GM23338 (cell line): Measurements from ENCODE around the gene CTDP1. TPM values are rescaled to one million over a fixed set of nuclear protein-coding genes. Genes with fewer than 3 reads are reported as not detected.

Source experiments
- ATAC-seq: fragments of 200-7000 bp; cut with Tn5 transposase; 3 replicates; pipeline ENCODE4 v1.9.1; 2020
- DNase-seq: peaks from one replicate; pipeline ENCODE4 v3.0.0-alpha.2; 2015; ENCODE audit warnings: low spot score
- H2AFZ ChIP-seq: fragments of 200-600 bp; sonication (generic); 2 replicates; pipeline ENCODE4 v1.8.0; 2016; ENCODE audit warnings: antibody characterized with exemption, mild to moderate bottlenecking, moderate library complexity
- H3F3A ChIP-seq: fragments of 200-600 bp; sonication (generic); replicated peaks from 2 replicates; pipeline ENCODE4 v1.8.0; 2017; ENCODE audit warnings: antibody characterized with exemption, mixed run types, low read depth
- H3K27ac ChIP-seq: fragments of 200-600 bp; sonication (generic); 2 replicates; pipeline ENCODE4 v1.6.1; 2016; ENCODE audit warnings: low read depth
- H3K27me3 ChIP-seq: fragments of 200-600 bp; sonication (generic); 2 replicates; pipeline ENCODE4 v1.8.0; 2016; ENCODE audit warnings: mild to moderate bottlenecking, mixed run types, moderate library complexity; ENCODE audit not compliant: insufficient read depth
- H3K36me3 ChIP-seq: fragments of 200-600 bp; sonication (generic); 2 replicates; pipeline ENCODE4 v1.8.0; 2016; ENCODE audit warnings: mild to moderate bottlenecking; ENCODE audit not compliant: insufficient read depth
- H3K4me1 ChIP-seq: fragments of 200-600 bp; sonication (generic); 2 replicates; pipeline ENCODE4 v1.8.0; 2016; ENCODE audit warnings: mild to moderate bottlenecking, moderate library complexity; ENCODE audit not compliant: insufficient read depth
- H3K4me2 ChIP-seq: fragments of 200-600 bp; sonication (generic); 2 replicates; pipeline ENCODE4 v1.7.1; 2017; ENCODE audit warnings: mixed run types
- H3K4me3 ChIP-seq: fragments of 200-600 bp; sonication (generic); 2 replicates; pipeline ENCODE4 v1.6.1; 2016; ENCODE audit warnings: mixed run types
- H3K79me2 ChIP-seq: fragments of 200-600 bp; sonication (generic); replicated peaks from 2 replicates; pipeline ENCODE4 v1.8.0; 2017; ENCODE audit warnings: mild to moderate bottlenecking; ENCODE audit not compliant: insufficient read depth
- H3K9me2 ChIP-seq: fragments of 200-600 bp; sonication (generic); 2 replicates; pipeline ENCODE4 v1.8.0; 2017; ENCODE audit not compliant: insufficient read depth
- H4K20me1 ChIP-seq: fragments of 200-600 bp; sonication (generic); replicated peaks from 2 replicates; pipeline ENCODE4 v1.8.0; 2017; ENCODE audit warnings: mild to moderate bottlenecking; ENCODE audit not compliant: insufficient read depth
- H3K27ac Mint-ChIP-seq: 2 replicates; pipeline ENCODE4 v1.8.0; 2020; ENCODE audit warnings: inconsistent platforms, mild to moderate bottlenecking, moderate library complexity, mixed read lengths
- H3K27me3 Mint-ChIP-seq: 3 replicates; pipeline ENCODE4 v1.8.0; 2022; ENCODE audit warnings: low read depth, mild to moderate bottlenecking, moderate library complexity, mixed read lengths, inconsistent platforms; ENCODE audit not compliant: insufficient read depth, poor library complexity
- H3K36me3 Mint-ChIP-seq: 3 replicates; pipeline ENCODE4 v1.8.0; 2021; ENCODE audit warnings: low read depth, mild to moderate bottlenecking, inconsistent platforms, moderate library complexity, mixed read lengths
- H3K4me1 Mint-ChIP-seq: 3 replicates; pipeline ENCODE4 v1.8.0; 2020; ENCODE audit warnings: mild to moderate bottlenecking, inconsistent platforms, mixed read lengths
- H3K4me3 Mint-ChIP-seq: 3 replicates; pipeline ENCODE4 v1.8.0; 2021; ENCODE audit warnings: moderate library complexity, mild to moderate bottlenecking, inconsistent platforms, mixed read lengths
- H3K9me3 Mint-ChIP-seq: 3 replicates; pipeline ENCODE4 v1.8.0; 2020; ENCODE audit warnings: moderate library complexity, mild to moderate bottlenecking, inconsistent platforms, mixed read lengths
- CREB1 ChIP-seq: fragments of 250-450 bp; sonication (Bioruptor Pico); IDR thresholded peaks from 2 replicates; pipeline ENCODE4 v1.5.0; 2020; ENCODE audit warnings: low read depth, mild to moderate bottlenecking, moderate library complexity
- ETS1 ChIP-seq: IDR thresholded peaks from 2 replicates; pipeline ENCODE4 v1.6.1; 2016; ENCODE audit warnings: antibody characterized with exemption
- EZH2 ChIP-seq: fragments of 200-600 bp; sonication (generic); IDR thresholded peaks from one replicate; pipeline ENCODE4 v1.8.0; 2017; ENCODE audit warnings: antibody characterized with exemption, mild to moderate bottlenecking, low read depth; ENCODE audit not compliant: unreplicated experiment
- EZH2phosphoT487 ChIP-seq: fragments of 200-600 bp; sonication (generic); IDR thresholded peaks from one replicate; pipeline ENCODE4 v1.8.1; 2018; ENCODE audit warnings: antibody characterized with exemption; ENCODE audit not compliant: unreplicated experiment
- JUNB ChIP-seq: IDR thresholded peaks from one replicate; pipeline ENCODE4 v1.6.1; 2016; ENCODE audit warnings: antibody characterized with exemption; ENCODE audit not compliant: unreplicated experiment
- NANOG ChIP-seq: IDR thresholded peaks from 2 replicates; pipeline ENCODE4 v1.6.1; 2016; ENCODE audit warnings: antibody characterized with exemption, borderline replicate concordance
- POLR2AphosphoS5 ChIP-seq: IDR thresholded peaks from 2 replicates; pipeline ENCODE4 v1.6.1; 2016; ENCODE audit warnings: antibody characterized with exemption, low read depth
- REST ChIP-seq: IDR thresholded peaks from one replicate; pipeline ENCODE4 v1.6.1; 2018; ENCODE audit warnings: antibody characterized with exemption; ENCODE audit not compliant: unreplicated experiment
- STAT1 ChIP-seq: IDR thresholded peaks from one replicate; pipeline ENCODE4 v1.6.1; 2016; ENCODE audit warnings: antibody characterized with exemption; ENCODE audit not compliant: unreplicated experiment
- ZNF114 ChIP-seq: fragments of 250-450 bp; sonication (Bioruptor Pico); IDR thresholded peaks from 2 replicates; pipeline ENCODE4 v1.5.0; 2020; ENCODE audit warnings: mild to moderate bottlenecking, moderate library complexity
- ZNF331 ChIP-seq: fragments of 250-450 bp; sonication (Bioruptor Pico); IDR thresholded peaks from 2 replicates; pipeline ENCODE4 v1.5.0; 2020; ENCODE audit warnings: low read depth, mild to moderate bottlenecking, moderate library complexity
- ZNF462 ChIP-seq: fragments of 250-450 bp; sonication (Bioruptor Pico); IDR thresholded peaks from 2 replicates; pipeline ENCODE4 v1.5.0; 2020; ENCODE audit warnings: mild to moderate bottlenecking, moderate library complexity
- polyA plus RNA-seq: library from polyadenylated mRNA; unstranded; fragments of >200 nt; fragmentation: Nextera tagmentation; extraction: Ambion mirVana; gene quantifications from 2 replicates; pipeline ENCODE4 v1.2.1, GENCODE V29; 2016
- total RNA-seq: library from RNA; depleted of rRNA; stranded (reverse); fragments of >200 nt; shearing (Covaris generic); gene quantifications from 2 replicates; pipeline ENCODE4 v1.2.3, GENCODE V29; 2014

The CTDP1 gene
- total and polyA plus RNA-seq, 2 experiments from 2014 or later: 9.4 to 51.6 TPM

- TF ChIP-seq JUNB (no peak), STAT1 (no peak), ZNF331 (CRISPR knock-in tag) (no peak), ZNF114 (no peak), CREB1 (no peak), EZH2phosphoT487 (no peak), ETS1 (no peak), REST (no peak), NANOG (no peak), ZNF462 (CRISPR knock-in tag) (no peak), EZH2 (no peak), POLR2AphosphoS5 (no peak)
- Histone ChIP-seq H3K4me3 (no peak overlapping the region), H3K27me3 (no peaks in the 10 kb centered on the region), H3F3A (no peaks in the 10 kb centered on the region), H3K36me3 (no peaks in the 10 kb centered on the region), H3K27ac (no peak overlapping the region), H3K79me2 (no peaks in the 10 kb centered on the region), H3K4me2 (no peak overlapping the region), H3K9me2 (no peaks in the 10 kb centered on the region), H3K4me1 (no peaks in the 10 kb centered on the region), H2AFZ (no peak overlapping the region), H4K20me1 (no peaks in the 10 kb centered on the region)
- Mint-ChIP-seq H3K27ac (no peak overlapping the region), H3K27me3 (peaks cover 14% of the 10 kb centered on the region), H3K4me1 (no peaks in the 10 kb centered on the region), H3K36me3 (peaks cover 4% of the 10 kb centered on the region), H3K9me3 (peaks cover 19% of the 10 kb centered on the region), H3K4me3 (no peak overlapping the region)
- no peak for DNase-seq
- no peak for ATAC-seq
These were observed 92.7 kb downstream of the CTDP1 start for GRCh38 chr18:79772108-79772864.
